ENCODE measurements around the gene CTIF. TPM values are rescaled to one million over a fixed set of nuclear protein-coding genes. Genes with fewer than 3 reads are reported as not detected.

CTIF gene
- total and polyA plus RNA-seq, 12 donors, result 20.5 to 159 (median 57.0) TPM

DNA sequence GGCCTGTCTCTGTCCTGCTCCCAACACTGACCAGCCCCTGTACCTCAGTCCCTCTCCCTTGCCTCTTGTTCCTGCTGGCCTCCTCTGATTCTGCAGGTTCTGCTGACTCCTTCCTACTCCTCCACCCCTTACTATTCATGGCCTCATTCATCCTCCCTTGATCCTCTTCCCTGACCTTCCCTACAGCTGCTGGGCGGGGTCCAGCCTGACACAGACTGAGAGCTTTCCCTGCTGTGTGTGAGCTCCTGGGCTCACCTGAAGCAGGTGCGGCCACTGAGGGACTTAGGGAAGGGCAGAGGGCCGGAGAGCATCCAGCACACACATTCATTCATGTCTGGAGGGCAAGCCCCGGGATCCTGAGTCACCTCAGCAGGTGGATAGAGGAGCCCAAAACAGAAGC, 185.6 kb downstream of the CTIF start:
- Histone ChIP-seq H3K27me3 (no peaks in the 10 kb centered on the region), H3K36me3 (replicated peaks in 1 of 2) (no peaks in the 10 kb centered on the region), H3K9me3 (replicated peaks in 1 of 3) (no peaks in the 10 kb centered on the region), H3K27ac (no peak overlapping the region), H3K4me3 (no peak overlapping the region), H3K4me1 (replicated peaks in 1 of 2) (peaks cover 15 to 21% of the 10 kb centered on the region in 2 donors)
- TF ChIP-seq POLR2A (IDR thresholded peaks at IDR 0.05), result no peak
- 97 to 100% (median 97%) methylated on average over 3 to 4 of the region's 4 CpGs for WGBS, 4 donors
- intact Hi-C loops (cut with DNase I), result no loop called here
- DNase-seq, result no peak

DNA sequence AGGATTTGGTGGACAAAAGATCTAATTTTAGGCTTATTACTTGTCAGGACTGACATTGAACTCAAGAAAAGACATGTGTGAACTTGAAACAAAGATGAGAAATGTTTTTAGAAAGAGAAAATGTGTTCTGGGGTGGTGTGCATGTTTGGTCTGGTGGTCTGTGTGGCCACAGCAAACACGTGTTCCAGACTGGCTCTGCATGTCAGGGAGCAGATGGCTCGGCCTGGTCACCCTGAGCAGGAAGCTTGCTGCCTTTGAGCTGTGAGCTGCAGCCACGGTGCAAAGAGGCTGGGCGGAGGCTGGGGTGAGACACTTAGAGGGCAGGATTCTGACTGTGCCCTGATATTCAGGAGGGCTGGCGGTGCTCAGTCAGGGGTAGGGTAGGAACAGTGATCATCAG, 186.1 kb downstream of the CTIF start:
- no peak overlapping the region for H3K4me3 ChIP-seq
- TF ChIP-seq POLR2A (IDR thresholded peaks at IDR 0.05) (no peak), CTCF (IDR thresholded peaks at IDR 0.05) (no peak)
- H3K4me1 ChIP-seq (replicated peaks in 1 of 2), result peaks cover 12 to 16% of the 10 kb centered on the region in 2 donors
- H3K36me3 ChIP-seq (replicated peaks in 1 of 2), result no peaks in the 10 kb centered on the region
- DNase-seq, result no peak
- no peaks in the 10 kb centered on the region for H3K9me3 ChIP-seq (replicated peaks in 1 of 3)
- intact Hi-C loops (cut with DNase I), result no loop called here
- no peaks in the 10 kb centered on the region for H3K27me3 ChIP-seq
- H3K27ac ChIP-seq, result no peak overlapping the region
- 69 to 89% (median 82%) methylated on average over 4 to 5 of the region's 5 CpGs for WGBS, 4 donors

DNA sequence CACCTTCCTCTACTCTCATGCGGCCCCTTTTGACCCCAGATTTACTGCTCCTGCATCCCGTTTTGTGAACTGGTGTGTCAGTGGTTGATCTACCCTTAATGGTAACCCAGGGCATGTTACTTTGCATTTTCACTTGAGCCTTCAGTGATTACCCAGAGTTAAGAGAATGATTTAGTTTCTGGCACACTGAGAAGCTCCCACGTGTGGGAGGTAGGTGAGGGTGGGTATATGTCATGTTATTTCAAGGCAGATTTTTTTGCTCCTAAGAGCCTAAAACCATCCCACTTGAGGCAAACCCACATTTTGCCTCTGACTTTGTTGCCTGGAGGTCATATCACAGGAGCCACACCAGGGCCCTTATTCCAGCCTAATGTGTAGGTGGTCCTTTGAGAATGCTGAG, 186.7 kb downstream of the CTIF start:
- H3K9me3 ChIP-seq (replicated peaks in 1 of 3), result no peaks in the 10 kb centered on the region
- H3K36me3 ChIP-seq (replicated peaks in 1 of 2), result no peaks in the 10 kb centered on the region
- no peak overlapping the region for H3K27ac ChIP-seq
- intact Hi-C loops (cut with DNase I), result no loop called here
- no peak for DNase-seq
- no peak overlapping the region for H3K4me3 ChIP-seq
- H3K27me3 ChIP-seq, result no peaks in the 10 kb centered on the region
- TF ChIP-seq CTCF (IDR thresholded peaks at IDR 0.05) (no peak), POLR2A (IDR thresholded peaks at IDR 0.05) (no peak)
- 86 to 90% (median 89%) methylated on average over 3 of the region's 3 CpGs for WGBS, 4 donors
- peaks cover 5 to 10% of the 10 kb centered on the region in 2 donors for H3K4me1 ChIP-seq (replicated peaks in 1 of 2)

DNA sequence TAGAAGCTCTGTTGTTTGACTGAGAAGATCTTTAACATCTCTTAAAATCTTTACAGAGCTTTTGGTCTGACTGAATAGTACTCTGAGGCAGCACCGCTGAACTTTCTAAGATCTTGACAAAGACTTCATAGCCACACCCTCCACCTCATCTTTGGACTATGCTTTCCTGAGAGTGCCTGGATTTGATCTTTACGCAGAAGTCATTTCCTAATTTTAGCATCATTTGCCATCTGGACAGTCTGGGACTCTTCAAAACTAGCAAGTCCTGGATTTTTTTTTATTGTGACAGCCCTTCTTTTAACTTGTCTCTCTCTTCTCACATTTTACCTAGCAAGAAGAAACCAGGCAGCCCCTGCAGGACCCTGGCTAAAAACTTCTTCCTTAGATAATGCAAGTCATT, 188.8 kb downstream of the CTIF start:
- no peaks in the 10 kb centered on the region for H3K27me3 ChIP-seq
- intact Hi-C loops (cut with DNase I), result no loop called here
- no peak overlapping the region for H3K27ac ChIP-seq
- no peak for TF ChIP-seq POLR2A (IDR thresholded peaks at IDR 0.05)
- no peak for TF ChIP-seq CTCF (IDR thresholded peaks at IDR 0.05)
- no peaks in the 10 kb centered on the region for H3K9me3 ChIP-seq (replicated peaks in 1 of 3)
- no peak for DNase-seq
- H3K4me3 ChIP-seq, result no peak overlapping the region
- no peaks in the 10 kb centered on the region for H3K4me1 ChIP-seq (replicated peaks in 1 of 2)
- no peaks in the 10 kb centered on the region for H3K36me3 ChIP-seq (replicated peaks in 1 of 2)
- 84 to 93% (median 91%) methylated on average over 2 of the region's 2 CpGs for WGBS, 4 donors

DNA sequence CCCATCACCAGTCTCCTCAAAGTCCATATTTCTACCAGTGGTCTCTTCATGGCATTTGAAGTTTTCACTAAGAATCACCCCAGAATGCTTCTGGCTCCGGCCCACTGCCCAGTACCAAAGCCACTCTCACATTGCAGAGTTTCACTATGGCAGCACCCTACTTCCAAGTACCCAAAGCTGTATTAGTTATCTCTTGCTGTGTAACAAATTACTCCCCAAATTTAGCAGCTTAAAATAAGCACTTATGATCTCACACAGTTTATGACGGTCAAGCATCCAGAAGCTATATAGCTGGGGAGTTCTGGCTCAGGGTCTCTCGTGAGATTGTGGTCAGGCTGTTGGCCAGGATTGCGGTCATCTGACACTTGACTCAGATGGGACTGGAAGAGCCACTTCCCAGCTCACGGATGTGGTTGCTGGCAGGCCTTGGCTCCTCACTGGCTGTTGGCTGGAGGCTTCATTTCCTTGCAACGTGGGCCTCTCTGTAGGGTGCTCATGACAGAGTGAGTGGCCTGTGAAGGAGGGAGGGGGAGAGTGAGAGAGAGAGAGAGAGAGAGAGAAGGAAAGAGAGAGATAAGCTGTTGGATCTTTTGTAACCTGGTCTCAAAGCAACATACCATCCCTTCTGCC, 189.5 kb downstream of the CTIF start:
- intact Hi-C loops (cut with DNase I), result no loop called here
- DNase-seq, result peak in 3 of 7 donors; percentile 34 to 38 (median 36)
- no peaks in the 10 kb centered on the region for H3K27me3 ChIP-seq
- TF ChIP-seq CTCF (IDR thresholded peaks at IDR 0.05), result no peak
- no peak for TF ChIP-seq POLR2A (IDR thresholded peaks at IDR 0.05)
- peaks cover 0 to 2% of the 10 kb centered on the region in 2 donors for H3K4me1 ChIP-seq (replicated peaks in 1 of 2)
- H3K27ac ChIP-seq, result no peak overlapping the region
- no peaks in the 10 kb centered on the region for H3K9me3 ChIP-seq (replicated peaks in 1 of 3)
- no peak overlapping the region for H3K4me3 ChIP-seq
- H3K36me3 ChIP-seq (replicated peaks in 1 of 2), result no peaks in the 10 kb centered on the region
- 60 to 64% (median 62%) methylated on average over 4 to 6 of the region's 6 CpGs for WGBS, 4 donors
